WERI-Rb-1 (cell line): ENCODE measurements around the gene ME3.

Experiments used
- DNase-seq: peaks from one replicate; pipeline ENCODE4 v3.0.0-alpha.2; 2020
- H3K27ac ChIP-seq: fragments of 250-450 bp; sonication (Bioruptor Pico); 2 replicates; pipeline ENCODE4 v1.5.1; 2020; ENCODE audit warnings: mild to moderate bottlenecking, moderate library complexity
- H3K27me3 ChIP-seq: fragments of 250-450 bp; sonication (Bioruptor Pico); 2 replicates; pipeline ENCODE4 v1.5.1; 2021; ENCODE audit warnings: mild to moderate bottlenecking, low read depth, moderate library complexity; ENCODE audit not compliant: insufficient read depth, severe bottlenecking
- H3K36me3 ChIP-seq: fragments of 250-450 bp; sonication (Bioruptor Pico); 2 replicates; pipeline ENCODE4 v1.5.1; 2020; ENCODE audit warnings: mild to moderate bottlenecking, moderate library complexity
- H3K4me3 ChIP-seq: 2 replicates; pipeline ENCODE4 v1.5.1; 2011; ENCODE audit warnings: low read depth, mild to moderate bottlenecking, control low read depth, low read length
- H3K9me3 ChIP-seq: fragments of 250-450 bp; sonication (Bioruptor Pico); 2 replicates; pipeline ENCODE4 v1.5.1; 2021; ENCODE audit warnings: mild to moderate bottlenecking, moderate library complexity; ENCODE audit not compliant: severe bottlenecking
- TF ChIP-seq, protein P1 (sequence below): IDR thresholded peaks from 2 replicates; pipeline ENCODE4 v1.5.1; 2011; ENCODE audit warnings: low read depth, mild to moderate bottlenecking, control low read depth, inconsistent platforms, low read length

ME3 gene

DNA sequence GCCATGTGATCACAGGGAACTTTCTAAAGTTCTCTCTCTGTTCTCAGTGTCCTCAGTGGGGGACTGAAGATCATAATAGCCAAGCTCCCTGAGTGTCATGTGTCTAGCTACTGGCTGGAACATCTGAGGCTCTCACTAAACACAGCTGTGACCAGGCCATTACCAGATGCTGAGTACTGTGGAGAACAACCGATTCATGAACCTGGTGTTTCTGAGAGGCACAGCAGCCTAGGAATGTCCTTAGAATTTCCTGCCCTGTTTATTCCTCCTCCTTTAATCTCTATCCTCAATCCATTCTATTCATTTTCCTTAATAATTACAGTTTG, 93.0 kb downstream of the ME3 start:
- no peak overlapping the region for H3K27ac ChIP-seq
- H3K9me3 ChIP-seq: no peaks in the 10 kb centered on the region
- no peaks in the 10 kb centered on the region for H3K36me3 ChIP-seq
- no peak overlapping the region for H3K4me3 ChIP-seq
- H3K27me3 ChIP-seq: no peaks in the 10 kb centered on the region
- no peak for DNase-seq
- TF ChIP-seq, protein P1, sequence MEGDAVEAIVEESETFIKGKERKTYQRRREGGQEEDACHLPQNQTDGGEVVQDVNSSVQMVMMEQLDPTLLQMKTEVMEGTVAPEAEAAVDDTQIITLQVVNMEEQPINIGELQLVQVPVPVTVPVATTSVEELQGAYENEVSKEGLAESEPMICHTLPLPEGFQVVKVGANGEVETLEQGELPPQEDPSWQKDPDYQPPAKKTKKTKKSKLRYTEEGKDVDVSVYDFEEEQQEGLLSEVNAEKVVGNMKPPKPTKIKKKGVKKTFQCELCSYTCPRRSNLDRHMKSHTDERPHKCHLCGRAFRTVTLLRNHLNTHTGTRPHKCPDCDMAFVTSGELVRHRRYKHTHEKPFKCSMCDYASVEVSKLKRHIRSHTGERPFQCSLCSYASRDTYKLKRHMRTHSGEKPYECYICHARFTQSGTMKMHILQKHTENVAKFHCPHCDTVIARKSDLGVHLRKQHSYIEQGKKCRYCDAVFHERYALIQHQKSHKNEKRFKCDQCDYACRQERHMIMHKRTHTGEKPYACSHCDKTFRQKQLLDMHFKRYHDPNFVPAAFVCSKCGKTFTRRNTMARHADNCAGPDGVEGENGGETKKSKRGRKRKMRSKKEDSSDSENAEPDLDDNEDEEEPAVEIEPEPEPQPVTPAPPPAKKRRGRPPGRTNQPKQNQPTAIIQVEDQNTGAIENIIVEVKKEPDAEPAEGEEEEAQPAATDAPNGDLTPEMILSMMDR: no peak

DNA sequence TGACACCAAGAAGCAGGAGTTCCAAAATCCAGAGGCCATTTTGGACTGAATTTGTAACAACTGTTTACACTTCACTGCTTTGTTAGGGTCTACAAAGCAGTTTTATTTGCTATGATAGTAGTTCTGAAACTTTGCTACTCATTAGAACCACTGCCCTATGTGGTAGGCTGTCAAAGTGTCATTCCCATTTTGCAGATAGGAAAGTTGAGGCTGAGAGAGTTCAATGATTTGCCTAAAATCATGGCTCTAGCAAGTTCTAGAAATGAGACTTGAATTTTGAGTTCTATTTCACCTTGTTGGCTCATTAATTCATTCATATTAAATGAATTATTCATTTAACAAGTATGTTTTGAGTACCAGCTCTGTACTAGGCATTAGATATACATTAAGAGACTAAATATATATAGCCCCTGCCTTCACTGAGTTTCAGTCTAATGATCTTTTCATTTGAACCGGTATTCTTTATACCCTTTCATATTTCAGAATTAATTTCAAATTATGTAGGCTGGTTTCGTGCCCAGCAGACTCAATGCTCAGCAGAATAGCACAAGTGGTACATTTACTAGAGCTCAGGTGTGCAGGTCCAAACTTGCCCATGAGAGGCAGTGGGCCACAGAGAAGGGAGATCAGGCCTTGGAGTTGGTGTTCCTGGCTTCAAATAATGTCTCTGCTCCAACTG, 93.5 kb downstream of the ME3 start:
- H3K4me3 ChIP-seq: no peak overlapping the region
- H3K27ac ChIP-seq: no peak overlapping the region
- TF ChIP-seq, protein P1: no peak
- H3K36me3 ChIP-seq: no peaks in the 10 kb centered on the region
- DNase-seq: no peak
- H3K9me3 ChIP-seq: no peaks in the 10 kb centered on the region
- no peaks in the 10 kb centered on the region for H3K27me3 ChIP-seq

DNA sequence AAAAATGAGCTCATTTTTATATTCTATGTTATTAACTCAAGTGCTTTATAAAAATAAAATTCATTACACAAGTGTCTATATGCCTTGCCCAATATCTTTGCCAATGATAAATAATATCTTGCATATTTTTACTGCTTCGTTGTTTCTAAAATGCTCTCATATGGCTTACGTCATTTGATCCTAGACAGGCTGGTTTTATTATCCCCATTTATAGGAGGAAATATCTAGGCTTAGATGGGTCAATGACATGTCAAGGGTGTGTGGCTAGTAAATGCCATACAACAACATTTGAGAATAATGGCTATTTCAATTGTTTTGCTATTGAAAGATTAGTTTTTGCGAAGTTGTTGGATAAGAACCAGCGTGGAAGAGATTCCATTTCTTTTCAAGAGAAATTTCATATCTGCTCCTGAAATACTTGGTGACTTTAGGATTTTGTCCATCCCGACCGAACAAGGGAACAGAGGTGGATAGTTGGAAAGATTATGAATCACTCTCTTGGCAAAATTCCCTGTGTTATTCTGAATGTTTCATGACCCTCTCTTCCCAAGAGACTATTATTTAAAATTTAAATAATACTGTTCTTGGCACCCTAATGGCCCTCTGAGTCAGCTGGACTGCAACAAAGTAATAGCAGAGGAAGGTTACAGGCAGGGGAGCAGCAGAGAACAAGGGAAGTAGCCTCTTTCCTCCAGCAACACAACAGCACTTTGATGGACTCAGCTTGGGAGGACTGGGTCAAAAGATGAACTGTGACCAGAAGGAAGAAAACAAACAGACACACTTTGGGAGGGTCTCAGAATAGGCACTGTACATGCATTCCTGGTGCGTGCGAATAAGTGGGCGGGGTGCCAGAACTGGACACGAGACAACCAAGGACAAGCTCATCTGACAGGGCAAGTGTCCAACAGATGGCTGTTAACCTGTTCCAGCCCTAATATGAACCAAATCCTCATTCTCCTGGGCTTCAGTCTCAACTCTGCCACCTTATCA, 94.5 kb downstream of the ME3 start:
- Histone ChIP-seq H3K4me3 (no peak overlapping the region), H3K27me3 (no peaks in the 10 kb centered on the region), H3K36me3 (no peaks in the 10 kb centered on the region), H3K9me3 (no peaks in the 10 kb centered on the region), H3K27ac (no peak overlapping the region)
- TF ChIP-seq, protein P1: no peak
- no peak for DNase-seq

DNA sequence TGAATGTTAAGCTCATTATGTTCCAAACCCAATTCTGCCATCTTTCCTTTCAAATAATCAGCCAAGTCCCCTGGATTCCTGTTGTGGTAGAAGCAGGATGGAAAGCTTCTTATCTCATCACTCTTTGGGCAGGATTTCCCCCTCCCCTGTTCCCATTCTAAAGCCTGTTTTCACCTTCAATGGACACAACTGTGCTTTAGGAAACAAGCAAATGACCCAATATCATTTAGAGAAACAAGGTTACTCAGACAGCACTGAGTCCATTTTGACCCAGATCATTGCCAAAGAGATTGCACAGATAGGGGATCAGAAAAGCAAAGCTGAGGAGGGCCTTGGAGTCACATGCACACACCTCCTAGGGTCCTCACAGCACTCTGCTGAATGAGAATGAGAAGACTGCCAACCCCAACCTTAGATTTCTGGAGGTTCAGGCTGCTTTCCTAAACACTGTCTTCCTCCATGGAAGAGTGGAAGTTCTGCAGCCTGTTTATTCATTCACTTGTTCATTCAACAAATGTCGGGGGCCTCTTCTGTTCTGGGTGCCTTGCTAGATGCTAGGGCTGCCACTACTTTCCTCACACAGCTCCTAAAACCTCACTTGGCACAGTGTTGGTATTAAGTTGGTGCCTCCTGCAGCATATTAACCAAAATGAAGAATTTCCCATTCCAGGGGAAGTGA, 95.3 kb downstream of the ME3 start:
- Histone ChIP-seq H3K36me3 (no peaks in the 10 kb centered on the region), H3K27me3 (no peaks in the 10 kb centered on the region), H3K27ac (no peak overlapping the region), H3K9me3 (no peaks in the 10 kb centered on the region), H3K4me3 (no peak overlapping the region)
- TF ChIP-seq, protein P1: no peak
- DNase-seq: no peak

DNA sequence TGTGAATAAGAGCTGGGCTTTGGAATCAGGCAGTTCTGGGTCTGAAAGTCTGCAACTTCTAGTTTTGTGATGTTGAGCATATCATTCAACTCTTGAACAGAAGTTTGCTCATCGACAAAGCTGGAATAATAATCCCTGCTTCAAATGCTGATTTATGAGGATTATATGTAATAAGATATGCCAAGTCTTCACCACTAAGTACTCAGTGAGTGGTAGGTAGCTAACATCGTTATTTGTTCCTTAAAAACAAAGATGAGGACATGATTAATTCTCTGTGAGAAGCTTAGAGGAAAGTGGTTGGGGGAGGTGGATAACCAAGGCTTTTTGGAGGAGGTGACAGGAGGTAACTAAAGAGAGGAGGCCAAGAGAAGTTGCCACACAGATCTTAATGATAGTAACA, 96.5 kb downstream of the ME3 start:
- H3K27me3 ChIP-seq: no peaks in the 10 kb centered on the region
- no peaks in the 10 kb centered on the region for H3K9me3 ChIP-seq
- TF ChIP-seq, protein P1: no peak
- H3K27ac ChIP-seq: no peak overlapping the region
- no peak overlapping the region for H3K4me3 ChIP-seq
- no peaks in the 10 kb centered on the region for H3K36me3 ChIP-seq
- DNase-seq: no peak
